ENCODE measurements around the gene FFAR1.
"Not testable (repeated sequence)": the region's sequence is repeated elsewhere in the genome, so short reads cannot be mapped to it uniquely, and the experiment has no call there.

The FFAR1 gene

DNA sequence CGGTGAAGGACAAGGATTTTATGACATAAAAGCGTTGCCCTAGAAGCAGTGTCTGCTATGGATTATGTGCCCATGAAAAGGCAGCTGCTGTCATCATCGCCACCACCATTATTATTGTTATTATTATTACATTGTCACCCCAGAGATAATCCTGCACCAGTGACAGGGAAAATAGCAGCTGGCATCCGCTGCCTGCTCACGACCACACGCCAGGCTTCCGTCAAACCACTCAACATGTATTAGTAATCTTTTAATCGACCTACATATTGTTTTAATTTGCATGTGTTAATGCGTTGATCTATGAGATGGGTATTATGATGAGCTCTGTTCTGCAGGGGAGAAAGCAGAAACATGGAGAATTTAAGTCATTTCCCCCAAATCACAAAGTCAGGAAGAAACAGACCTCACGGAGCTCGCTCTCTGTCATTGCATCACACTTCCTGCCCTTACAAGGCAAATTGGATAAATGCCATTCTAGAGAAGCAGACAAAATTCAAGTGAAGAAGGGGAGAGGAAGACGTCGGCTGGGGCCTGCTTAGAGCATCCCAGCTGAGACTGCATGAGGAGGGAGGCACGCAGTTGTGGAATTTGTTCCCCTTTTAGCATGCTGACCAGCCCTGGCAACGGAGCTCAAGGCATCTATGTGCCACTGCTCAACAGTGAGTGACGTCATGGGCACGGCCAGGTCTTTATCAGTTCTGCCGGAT lies 10.3 kb downstream of the FFAR1 start, which contains the start of gene FFAR3:
Gene FFAR3, plus strand, starts transcription at position 594 of the 707 bp plus-strand sequence. CDS start 431 bp downstream, outside the sequence.
- no peak within 1 kb of the TSS for H3K4me3 ChIP-seq (ENCODE audit: control insufficient read depth, low read depth, low read length)
- DNase-seq (ENCODE audit: low read depth): peak; percentile 49
- TF ChIP-seq, protein P1, sequence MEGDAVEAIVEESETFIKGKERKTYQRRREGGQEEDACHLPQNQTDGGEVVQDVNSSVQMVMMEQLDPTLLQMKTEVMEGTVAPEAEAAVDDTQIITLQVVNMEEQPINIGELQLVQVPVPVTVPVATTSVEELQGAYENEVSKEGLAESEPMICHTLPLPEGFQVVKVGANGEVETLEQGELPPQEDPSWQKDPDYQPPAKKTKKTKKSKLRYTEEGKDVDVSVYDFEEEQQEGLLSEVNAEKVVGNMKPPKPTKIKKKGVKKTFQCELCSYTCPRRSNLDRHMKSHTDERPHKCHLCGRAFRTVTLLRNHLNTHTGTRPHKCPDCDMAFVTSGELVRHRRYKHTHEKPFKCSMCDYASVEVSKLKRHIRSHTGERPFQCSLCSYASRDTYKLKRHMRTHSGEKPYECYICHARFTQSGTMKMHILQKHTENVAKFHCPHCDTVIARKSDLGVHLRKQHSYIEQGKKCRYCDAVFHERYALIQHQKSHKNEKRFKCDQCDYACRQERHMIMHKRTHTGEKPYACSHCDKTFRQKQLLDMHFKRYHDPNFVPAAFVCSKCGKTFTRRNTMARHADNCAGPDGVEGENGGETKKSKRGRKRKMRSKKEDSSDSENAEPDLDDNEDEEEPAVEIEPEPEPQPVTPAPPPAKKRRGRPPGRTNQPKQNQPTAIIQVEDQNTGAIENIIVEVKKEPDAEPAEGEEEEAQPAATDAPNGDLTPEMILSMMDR (conservative IDR thresholded peaks at IDR 0.05; ENCODE audit: control insufficient read depth, insufficient read depth, low read depth, low read length): no peak

DNA sequence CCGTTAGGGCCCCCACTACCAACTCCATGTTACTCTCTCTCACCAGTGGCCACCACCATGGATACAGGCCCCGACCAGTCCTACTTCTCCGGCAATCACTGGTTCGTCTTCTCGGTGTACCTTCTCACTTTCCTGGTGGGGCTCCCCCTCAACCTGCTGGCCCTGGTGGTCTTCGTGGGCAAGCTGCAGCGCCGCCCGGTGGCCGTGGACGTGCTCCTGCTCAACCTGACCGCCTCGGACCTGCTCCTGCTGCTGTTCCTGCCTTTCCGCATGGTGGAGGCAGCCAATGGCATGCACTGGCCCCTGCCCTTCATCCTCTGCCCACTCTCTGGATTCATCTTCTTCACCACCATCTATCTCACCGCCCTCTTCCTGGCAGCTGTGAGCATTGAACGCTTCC lies 11.1 kb downstream of the FFAR1 start:
- H3K4me3 ChIP-seq (ENCODE audit: control insufficient read depth, low read depth, low read length); DNase-seq (ENCODE audit: low read depth): not testable (repeated sequence)

DNA sequence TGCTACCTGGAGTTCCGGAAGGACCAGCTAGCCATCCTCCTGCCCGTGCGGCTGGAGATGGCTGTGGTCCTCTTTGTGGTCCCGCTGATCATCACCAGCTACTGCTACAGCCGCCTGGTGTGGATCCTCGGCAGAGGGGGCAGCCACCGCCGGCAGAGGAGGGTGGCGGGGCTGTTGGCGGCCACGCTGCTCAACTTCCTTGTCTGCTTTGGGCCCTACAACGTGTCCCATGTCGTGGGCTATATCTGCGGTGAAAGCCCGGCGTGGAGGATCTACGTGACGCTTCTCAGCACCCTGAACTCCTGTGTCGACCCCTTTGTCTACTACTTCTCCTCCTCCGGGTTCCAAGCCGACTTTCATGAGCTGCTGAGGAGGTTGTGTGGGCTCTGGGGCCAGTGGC lies 11.7 kb downstream of the FFAR1 start:
- DNase-seq (ENCODE audit: low read depth); H3K4me3 ChIP-seq (ENCODE audit: control insufficient read depth, low read depth, low read length): not testable (repeated sequence)

DNA sequence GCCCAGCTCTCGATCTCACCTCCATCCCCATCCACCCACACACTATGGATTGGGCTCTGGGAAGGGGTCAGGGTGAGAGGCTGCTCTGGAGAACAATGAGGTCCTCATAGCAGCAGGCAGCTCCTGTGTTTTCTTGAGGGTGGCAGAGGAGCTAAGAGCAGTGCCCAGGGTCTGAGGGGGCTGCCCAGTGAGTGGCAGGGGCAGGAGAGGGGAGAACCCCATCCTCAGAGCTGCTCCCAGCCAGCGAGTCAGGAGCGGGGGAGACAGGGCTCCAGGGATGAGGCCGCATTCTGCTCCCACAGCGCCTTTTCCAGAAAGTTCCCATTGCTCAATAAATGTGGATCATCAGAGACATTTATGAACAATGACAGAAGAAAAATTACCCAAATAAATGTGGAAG lies 12.4 kb downstream of the FFAR1 start:
- not testable (repeated sequence) for DNase-seq (ENCODE audit: low read depth); H3K4me3 ChIP-seq (ENCODE audit: control insufficient read depth, low read depth, low read length)

DNA sequence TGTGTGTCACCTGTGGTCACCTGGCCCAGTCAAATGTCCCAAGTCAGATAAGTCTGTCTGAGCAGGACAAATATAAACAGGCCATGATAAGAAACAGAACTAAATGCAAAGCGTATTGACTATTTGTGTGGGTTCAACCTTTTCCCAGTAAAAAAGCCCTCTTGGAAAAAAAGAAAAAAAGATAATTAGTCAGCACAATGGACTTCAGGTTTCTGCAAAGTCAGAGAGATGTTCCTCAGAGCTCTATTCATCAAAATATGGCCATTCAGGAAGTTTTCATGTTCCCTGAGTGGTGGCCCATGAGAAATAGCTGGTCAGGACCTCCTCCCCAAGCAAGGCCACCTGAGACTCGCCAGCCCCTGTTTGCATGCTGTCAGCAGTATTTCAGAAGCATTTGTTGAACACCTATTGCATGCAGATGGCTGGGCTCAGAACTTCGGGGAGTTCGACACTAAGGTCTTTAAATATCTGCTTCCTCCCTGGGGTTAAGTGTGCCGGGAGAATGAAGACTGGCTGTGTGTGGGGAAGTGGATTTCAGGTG lies 13.2 kb downstream of the FFAR1 start:
- H3K4me3 ChIP-seq (ENCODE audit: control insufficient read depth, low read depth, low read length): no peak overlapping the region
- TF ChIP-seq, protein P1 (conservative IDR thresholded peaks at IDR 0.05; ENCODE audit: control insufficient read depth, insufficient read depth, low read depth, low read length): no peak
- no peak for DNase-seq (ENCODE audit: low read depth)

DNA sequence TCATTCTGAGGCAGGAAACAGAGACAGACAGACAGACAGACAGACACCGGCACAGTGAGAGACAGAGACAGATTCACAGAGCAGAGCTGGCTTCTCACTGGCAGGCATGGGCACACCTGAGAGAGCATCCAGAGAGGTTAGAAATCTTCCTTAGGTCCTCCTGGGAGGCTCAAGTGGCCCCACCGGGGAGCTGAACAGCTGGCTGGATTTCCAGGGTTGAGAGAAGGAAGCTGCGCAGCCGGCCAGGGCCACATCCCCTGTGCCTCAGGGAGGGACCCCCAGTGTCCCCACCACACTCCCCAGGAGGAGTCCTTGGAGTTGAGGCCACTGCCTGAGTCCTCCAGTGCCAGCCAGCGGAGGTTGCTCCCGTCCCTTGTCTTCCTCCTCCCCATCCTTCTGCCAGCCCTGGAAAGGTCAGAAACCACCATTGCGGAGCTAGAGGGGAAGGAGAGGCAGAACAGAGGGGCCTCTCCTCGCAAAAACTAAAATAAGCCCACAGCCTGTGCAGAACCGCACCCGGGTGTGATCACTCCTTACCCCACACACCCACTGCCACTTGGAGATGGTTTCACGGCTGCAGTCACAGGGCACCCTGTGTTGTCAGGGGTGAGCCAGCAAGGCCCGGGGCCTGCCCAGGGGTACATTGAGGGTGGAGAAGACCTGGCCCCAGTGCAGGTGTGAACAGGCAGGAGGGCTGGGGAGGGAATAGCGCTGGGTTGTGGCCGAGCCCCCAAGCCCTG lies 14.7 kb downstream of the FFAR1 start:
- TF ChIP-seq, protein P1 (conservative IDR thresholded peaks at IDR 0.05; ENCODE audit: control insufficient read depth, insufficient read depth, low read depth, low read length): no peak
- no peak overlapping the region for H3K4me3 ChIP-seq (ENCODE audit: control insufficient read depth, low read depth, low read length)
- DNase-seq (ENCODE audit: low read depth): no peak

DNA sequence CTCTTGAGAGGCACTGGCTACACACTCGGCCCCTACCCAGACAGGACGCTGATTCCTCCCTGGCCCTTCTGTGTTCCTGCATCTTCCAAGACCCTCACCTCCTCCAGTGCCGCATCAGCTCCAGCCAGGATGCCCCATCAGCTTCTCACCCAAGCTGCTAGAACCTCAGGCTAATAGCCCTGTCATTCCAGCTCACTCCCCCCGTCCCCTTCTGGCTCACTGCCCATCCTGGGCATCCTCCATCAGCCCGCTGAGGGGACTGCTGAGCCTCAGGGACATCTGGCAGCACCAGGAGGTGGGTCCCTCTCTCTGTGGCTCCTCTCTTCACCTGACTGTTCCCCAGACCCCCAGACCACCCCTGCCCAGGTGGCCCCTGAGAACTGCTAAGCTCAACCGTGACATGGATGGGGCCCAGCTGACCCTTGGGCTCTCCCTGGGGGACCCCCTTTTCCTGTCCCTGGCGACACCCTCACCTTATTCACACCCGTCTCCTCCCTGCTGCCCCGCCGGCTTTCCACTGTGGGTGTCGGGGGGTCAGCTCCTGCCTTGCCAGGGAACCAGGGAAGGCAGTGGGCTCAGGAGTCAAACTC lies 15.4 kb downstream of the FFAR1 start:
- TF ChIP-seq, protein P1 (conservative IDR thresholded peaks at IDR 0.05; ENCODE audit: control insufficient read depth, insufficient read depth, low read depth, low read length): no peak
- H3K4me3 ChIP-seq (ENCODE audit: control insufficient read depth, low read depth, low read length): no peak overlapping the region
- DNase-seq (ENCODE audit: low read depth): no peak

DNA sequence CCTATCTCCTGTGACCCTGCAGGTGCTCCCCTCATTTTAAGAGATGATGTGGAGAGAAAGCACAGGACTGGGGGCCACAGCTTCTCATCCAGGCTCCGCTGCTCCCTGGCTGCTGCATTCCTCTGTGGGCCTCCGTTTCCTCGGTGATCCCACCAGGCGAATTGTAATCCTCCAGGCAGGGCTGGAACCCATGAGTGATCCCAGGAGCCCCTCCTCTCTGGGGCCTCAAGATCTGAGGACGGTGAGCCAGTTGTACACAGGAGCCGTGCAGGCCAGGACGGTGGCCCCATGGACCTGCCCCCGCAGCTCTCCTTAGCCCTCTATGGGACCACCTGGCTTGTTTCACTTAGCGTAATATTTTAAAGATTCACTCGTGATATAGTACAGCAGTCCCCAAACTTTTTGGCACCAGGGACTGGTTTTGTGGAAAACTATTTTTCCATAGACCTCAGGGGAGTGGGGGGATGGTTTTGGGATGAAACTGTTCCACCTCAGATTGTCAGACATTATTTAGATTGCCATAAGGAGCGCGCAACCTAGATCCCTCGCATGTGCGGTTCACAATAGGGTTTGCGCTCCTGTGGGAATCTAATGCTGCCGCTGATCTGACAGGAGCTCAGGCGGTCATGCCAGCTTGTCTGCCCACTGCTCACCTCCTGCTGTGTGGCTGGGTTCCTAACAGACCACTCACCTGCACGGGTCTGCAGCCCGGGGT lies 16.2 kb downstream of the FFAR1 start:
- TF ChIP-seq, protein P1 (conservative IDR thresholded peaks at IDR 0.05; ENCODE audit: control insufficient read depth, insufficient read depth, low read depth, low read length): no peak
- DNase-seq (ENCODE audit: low read depth): no peak
- H3K4me3 ChIP-seq (ENCODE audit: control insufficient read depth, low read depth, low read length): no peak overlapping the region

Data from fibroblast of mammary gland (primary cell).